Dermis lymphatic vessel endothelial cell (primary cell): ENCODE results near the gene NECTIN1. TPM values are rescaled to one million over a fixed set of nuclear protein-coding genes. Genes with fewer than 3 reads are reported as not detected.

Source experiments
- total RNA-seq: library from RNA; depleted of rRNA; stranded (reverse); fragments of >200 nt; gene quantifications from 2 replicates; pipeline ENCODE4 v1.2.1, GENCODE V29; 2014

The NECTIN1 gene
- 1.7 and 4.6 TPM in 2 replicates for total RNA-seq

GRCh38 chr11:119728651-119729580 lies at the start of gene NECTIN1:
NECTIN1 (minus strand) TSS chr11:119729200; CDS start chr11:119728553, 647 bp downstream.

